GM21367 (cell line): ENCODE results near the gene MYLK3.

Source experiments
- ATAC-seq: cut with Tn5 transposase; IDR thresholded peaks from one replicate; pipeline ENCODE4 v1.9.1; 2021; ENCODE audit not compliant: unreplicated experiment

The MYLK3 gene

DNA sequence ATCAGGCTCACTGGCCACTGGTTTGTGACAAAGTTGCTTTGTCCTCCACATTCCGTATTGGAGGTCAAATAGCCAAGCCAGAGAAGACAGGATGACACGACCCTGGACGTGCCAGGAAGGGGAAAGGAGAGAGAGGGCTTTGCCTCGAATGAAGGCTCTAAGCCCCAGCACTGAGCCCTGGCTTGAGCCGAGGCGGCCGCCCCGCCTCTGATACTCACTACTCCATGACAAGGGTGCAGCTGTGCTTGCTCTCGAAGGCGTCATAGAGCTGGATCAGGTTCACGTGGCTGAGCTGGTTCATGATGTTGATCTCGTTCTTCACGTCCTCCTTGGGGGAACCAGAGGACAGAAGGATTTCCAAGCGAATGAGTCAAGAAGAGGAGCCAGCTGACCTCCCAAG, 19.3 kb downstream of the MYLK3 start:
- no peak for ATAC-seq

DNA sequence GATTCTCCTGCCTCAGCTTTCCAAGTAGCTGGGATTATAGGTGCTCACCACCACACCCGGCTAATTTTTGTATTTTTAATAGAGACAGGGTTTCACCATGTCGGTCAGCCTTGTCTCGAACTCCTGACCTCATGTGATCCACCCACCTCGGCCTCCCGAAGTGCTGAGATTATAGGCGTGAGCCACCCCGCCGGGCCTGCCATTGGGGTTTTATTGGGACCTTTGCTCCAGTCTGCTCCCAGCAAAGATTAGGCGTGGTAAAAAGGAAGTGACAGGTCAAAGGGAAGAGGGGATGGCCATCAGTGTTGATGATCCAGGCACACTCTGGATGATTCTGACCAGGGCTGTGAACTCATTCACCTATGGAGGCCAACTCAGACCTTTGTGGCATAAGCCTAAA, 20.5 kb downstream of the MYLK3 start:
- no peak for ATAC-seq

GRCh38 chr16:46727184-46727583, 21.0 kb downstream of the MYLK3 start:
- no peak for ATAC-seq

GRCh38 chr16:46721885-46722284, 26.3 kb downstream of the MYLK3 start:
- ATAC-seq = no peak

GRCh38 chr16:46720619-46721018, 27.5 kb downstream of the MYLK3 start:
- ATAC-seq = no peak

DNA sequence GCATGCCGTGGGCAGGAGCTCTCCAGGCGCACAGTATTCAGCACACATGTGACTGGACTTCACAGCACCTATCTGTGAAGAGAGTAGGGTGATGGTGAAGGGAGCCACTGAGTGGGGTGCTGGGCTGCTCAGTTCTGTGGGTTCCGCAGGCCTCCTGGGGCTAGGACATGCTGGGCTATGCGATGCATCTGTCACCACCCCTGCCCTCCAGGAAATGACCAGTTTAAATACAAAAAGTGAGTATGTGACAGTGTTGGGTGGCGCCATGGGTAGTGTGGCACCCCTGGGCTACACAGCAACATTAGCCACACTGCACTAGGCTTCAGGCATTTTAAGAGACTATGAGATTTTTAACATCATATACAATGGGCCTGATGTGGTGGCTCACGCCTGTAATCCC, 28.6 kb downstream of the MYLK3 start:
- no peak for ATAC-seq

GRCh38 chr16:46718214-46718613, 29.9 kb downstream of the MYLK3 start:
- no peak for ATAC-seq

- no peak for ATAC-seq
Measured at GRCh38 chr16:46717692-46718091, 30.5 kb downstream of the MYLK3 start.

GRCh38 chr16:46715769-46716305, 32.3 kb downstream of the MYLK3 start:
- ATAC-seq = no peak

GRCh38 chr16:46714797-46715591, 33.1 kb downstream of the MYLK3 start:
- ATAC-seq = no peak

DNA sequence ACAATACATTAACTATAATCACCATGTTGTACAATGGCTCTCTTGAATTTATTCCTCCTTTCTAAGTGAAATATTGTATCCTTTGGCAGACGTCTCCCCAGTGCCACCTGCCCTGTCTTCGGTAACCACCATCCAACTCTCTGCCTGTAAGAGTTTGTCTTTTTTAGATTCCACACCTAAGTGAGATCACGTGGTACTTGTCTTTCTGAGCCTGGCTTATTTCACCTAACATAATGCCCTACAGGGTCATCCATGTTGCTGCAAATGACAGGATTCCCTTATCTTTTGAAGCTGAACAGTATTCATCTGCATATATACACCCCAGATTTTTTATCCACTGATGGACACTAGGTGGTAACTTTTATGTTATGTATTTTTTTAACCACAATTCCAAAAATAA, 34.5 kb downstream of the MYLK3 start:
- no peak for ATAC-seq

DNA sequence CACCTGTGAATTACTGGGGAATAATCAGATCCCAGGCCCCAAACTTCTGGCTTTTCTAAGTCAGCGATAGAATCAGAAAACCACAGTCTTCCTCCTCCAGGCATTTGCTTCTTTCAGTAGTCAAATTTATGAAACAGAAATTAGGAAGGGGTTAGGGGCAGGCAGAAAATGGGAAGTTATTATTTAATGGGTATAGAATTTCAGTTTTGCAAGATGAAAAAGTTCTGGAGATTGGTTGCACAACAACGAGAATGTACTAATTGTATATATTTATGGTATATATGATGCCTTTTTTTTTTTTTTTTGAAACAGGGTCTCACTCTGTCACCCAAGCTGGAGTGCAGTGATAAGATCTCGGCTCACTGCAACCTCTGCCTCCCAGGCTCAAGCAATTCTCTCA, 35.2 kb downstream of the MYLK3 start:
- no peak for ATAC-seq

GRCh38 chr16:46711106-46712058, 36.8 kb downstream of the MYLK3 start:
- no peak for ATAC-seq

DNA sequence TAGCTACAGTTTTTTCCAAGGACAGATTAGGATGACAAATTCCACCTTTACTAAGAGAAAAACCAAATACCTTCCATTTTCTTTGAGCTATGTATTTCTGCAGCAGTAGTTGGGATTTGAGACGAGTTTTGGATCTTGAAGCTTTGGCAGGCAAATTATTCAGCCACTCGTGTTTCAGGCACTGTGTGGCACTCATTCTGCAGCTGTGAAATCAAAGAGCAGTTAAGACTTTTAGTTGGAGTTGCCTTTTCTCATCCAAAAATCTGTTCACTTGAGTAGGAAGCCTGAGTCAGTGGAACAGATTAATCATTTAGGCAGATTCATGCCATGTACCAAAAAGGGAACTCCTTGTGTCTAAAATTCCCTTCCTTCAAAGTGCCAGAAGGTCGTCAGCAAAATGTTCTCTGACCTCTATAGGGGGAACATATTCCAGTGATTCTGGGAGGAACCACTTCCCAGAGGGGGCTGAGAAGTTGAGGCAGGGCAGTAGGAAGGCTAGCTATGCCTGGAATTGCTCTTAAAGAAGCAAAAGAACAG, 38.6 kb downstream of the MYLK3 start:
- ATAC-seq = no peak

GRCh38 chr16:46706642-46707041, 41.5 kb downstream of the MYLK3 start:
- no peak for ATAC-seq

GRCh38 chr16:46702030-46702429, 46.1 kb downstream of the MYLK3 start:
- ATAC-seq = no peak

DNA sequence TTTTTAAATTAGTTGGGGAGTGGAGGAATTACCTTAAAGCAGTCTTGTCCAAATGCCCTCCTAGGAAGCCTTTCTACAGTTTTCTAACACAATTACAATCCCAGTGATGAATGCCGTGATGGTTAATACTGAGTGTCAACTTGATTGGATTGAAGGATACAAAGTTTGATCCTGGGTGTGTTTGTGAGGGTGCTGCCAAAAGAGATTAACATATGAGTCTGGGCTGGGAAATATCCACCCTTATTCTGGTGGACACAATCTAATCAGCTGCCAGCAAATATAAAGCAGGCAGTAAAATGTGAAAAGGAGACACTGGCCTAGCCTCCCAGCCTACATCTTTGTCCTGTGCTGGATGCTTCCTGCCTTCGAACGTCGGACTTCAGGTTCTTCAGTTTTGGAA, 46.5 kb downstream of the MYLK3 start:
- ATAC-seq = no peak

GRCh38 chr16:46700048-46700447, 48.1 kb downstream of the MYLK3 start:
- ATAC-seq = no peak

GRCh38 chr16:46696957-46697356, 51.2 kb downstream of the MYLK3 start:
- ATAC-seq = no peak

GRCh38 chr16:46695937-46696336, 52.2 kb downstream of the MYLK3 start:
- no peak for ATAC-seq

- ATAC-seq = no peak
Measured at GRCh38 chr16:46693598-46693997, 54.5 kb downstream of the MYLK3 start.

DNA sequence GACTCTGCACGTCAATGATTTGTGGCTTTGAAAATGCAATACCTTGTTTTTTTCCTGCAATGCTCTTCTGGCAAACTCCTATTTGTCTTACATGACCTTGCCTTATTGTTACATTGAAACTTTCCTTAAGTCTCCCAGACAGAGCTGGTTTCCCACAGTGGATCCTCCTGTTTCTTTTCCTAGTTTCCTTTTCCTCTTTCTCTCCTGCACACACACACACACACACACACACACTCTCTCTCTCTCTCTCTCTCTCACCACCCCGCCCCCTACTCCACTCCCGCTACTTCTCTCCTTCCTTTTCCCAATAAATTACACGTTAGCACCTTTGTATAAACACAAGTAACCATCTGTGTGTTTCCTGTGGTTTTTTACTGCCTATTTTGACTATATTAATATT, 56.4 kb downstream of the MYLK3 start:
- no peak for ATAC-seq
